ENCODE data around the gene ZBTB3.
"Not testable (repeated sequence)": the region's sequence is repeated elsewhere in the genome, so short reads cannot be mapped to it uniquely, and the experiment has no call there.

Gene ZBTB3

GRCh38 chr11:62753736-62754603, at the start of gene ZBTB3:
ZBTB3 (minus strand) TSS chr11:62754160; CDS start chr11:62753664, 496 bp downstream.
- peak; percentile 99 for DNase-seq

GRCh38 chr11:62801071-62801470, 47.1 kb upstream of the ZBTB3 start:
- DNase-seq: no peak

- no peak for DNase-seq
Measured at GRCh38 chr11:62799486-62799885, 45.5 kb upstream of the ZBTB3 start.

- DNase-seq: no peak
Measured at GRCh38 chr11:62796281-62796680, 42.3 kb upstream of the ZBTB3 start.

- DNase-seq: no peak
Measured at GRCh38 chr11:62794201-62794775, 40.3 kb upstream of the ZBTB3 start.

GRCh38 chr11:62792202-62792575, 38.2 kb upstream of the ZBTB3 start:
- peak; percentile 42 for DNase-seq

- peak; percentile 94 for DNase-seq
Measured at GRCh38 chr11:62791501-62792201, 37.7 kb upstream of the ZBTB3 start, which contains the start of gene TMEM223. TMEM223 (minus strand) TSS chr11:62792006; CDS start chr11:62791994, 12 bp downstream.

GRCh38 chr11:62789576-62789975, 35.6 kb upstream of the ZBTB3 start:
- DNase-seq: no peak

GRCh38 chr11:62788991-62789390, 35.0 kb upstream of the ZBTB3 start:
- DNase-seq: no peak

- peak; percentile 99 for DNase-seq
Measured at GRCh38 chr11:62787005-62787759, 33.2 kb upstream of the ZBTB3 start, which contains the start of gene TMEM179B. TMEM179B (plus strand) TSS chr11:62787402; CDS start chr11:62787432, 30 bp downstream.

- DNase-seq: peak; percentile 93
Measured at GRCh38 chr11:62786318-62787004, 32.5 kb upstream of the ZBTB3 start.

- DNase-seq: no peak
Measured at GRCh38 chr11:62782753-62783152, 28.8 kb upstream of the ZBTB3 start.

GRCh38 chr11:62778441-62778840, 24.5 kb upstream of the ZBTB3 start:
- DNase-seq: no peak

- no peak for DNase-seq
Measured at GRCh38 chr11:62777389-62777788, 23.4 kb upstream of the ZBTB3 start.

- no peak for DNase-seq
Measured at GRCh38 chr11:62775646-62776045, 21.7 kb upstream of the ZBTB3 start.

GRCh38 chr11:62774407-62774806, 20.4 kb upstream of the ZBTB3 start:
- no peak for DNase-seq

GRCh38 chr11:62771144-62772021, 17.4 kb upstream of the ZBTB3 start, which contains the start of gene TAF6L:
TAF6L (plus strand) TSS chr11:62771396; CDS start chr11:62775784, 4,388 bp downstream.
- DNase-seq: peak; percentile 98

- DNase-seq: peak; percentile 48
Measured at GRCh38 chr11:62770778-62771143, 16.8 kb upstream of the ZBTB3 start.

GRCh38 chr11:62760867-62761227, 6.9 kb upstream of the ZBTB3 start:
- DNase-seq: not testable (repeated sequence)

- DNase-seq: no peak
Measured at GRCh38 chr11:62757846-62758788, 4.2 kb upstream of the ZBTB3 start.
